Esophagus squamous epithelium (tissue), 4 donors: Measurements from ENCODE around the gene VAV3.

ENCODE experiments used
- CTCF ChIP-seq, 6 experiments: fragments of 450-650 bp in 4 of 6; fragments of 200-600 bp in 2 of 6; sonication (generic) in 2 of 6; IDR thresholded peaks; one replicate each; pipeline ENCODE4 v1.5.1; 2016 to 2019; ENCODE audit warnings: antibody characterized with exemption in 6 of 6, mild to moderate bottlenecking in 4 of 6, moderate library complexity in 4 of 6
- POLR2A ChIP-seq, 4 donors: fragments of 450-650 bp; IDR thresholded peaks; one replicate each; pipeline ENCODE4 v1.6.1; 2017; ENCODE audit warnings: antibody characterized with exemption in 4 of 4, mild to moderate bottlenecking in 4 of 4, moderate library complexity in 3 of 4

DNA sequence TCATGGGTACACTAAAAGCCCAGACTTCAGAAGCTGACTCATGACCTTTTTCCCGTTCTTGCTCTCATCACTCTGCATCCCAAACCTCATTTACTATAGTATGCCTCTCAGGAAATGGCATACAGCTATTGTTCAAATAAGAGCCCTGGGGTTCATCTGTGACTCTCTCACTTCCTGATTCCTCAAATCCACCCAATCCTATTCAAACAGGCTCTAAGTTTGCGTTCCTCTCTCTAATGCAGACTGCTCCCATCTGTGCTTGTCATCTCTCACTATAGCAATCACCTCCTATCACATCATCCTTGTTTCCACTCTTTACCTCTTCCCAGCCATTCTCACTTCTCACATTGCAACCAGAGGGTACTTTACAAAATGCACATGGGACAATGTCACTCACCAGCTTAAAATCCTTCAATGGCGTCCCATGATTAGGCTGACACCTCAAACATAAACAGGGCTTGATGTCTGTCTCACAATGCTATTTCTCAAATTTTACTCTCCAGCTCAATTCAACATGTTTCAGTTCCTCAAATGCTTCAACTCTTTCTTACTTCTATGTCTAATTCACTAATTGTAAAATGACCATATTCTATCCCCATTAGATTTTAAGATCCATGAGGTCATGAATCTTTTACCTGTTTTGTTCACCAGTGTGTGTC, 415.7 kb downstream of the VAV3 start:
- no peak for TF ChIP-seq POLR2A (IDR thresholded peaks at IDR 0.05)
- no peak for TF ChIP-seq CTCF (IDR thresholded peaks at IDR 0.05)
